Loucy (cell line): Measurements from ENCODE around the gene SPOCK3.

Experiments used
- H2AFZ ChIP-seq: fragments of 200-600 bp; sonication (generic); 2 replicates; pipeline ENCODE4 v1.6.0; 2016; ENCODE audit warnings: antibody characterized with exemption, mild to moderate bottlenecking, low read length, moderate library complexity
- H3F3A ChIP-seq: fragments of 200-600 bp; 2 replicates; pipeline ENCODE4 v1.6.0; 2016; ENCODE audit warnings: antibody characterized with exemption, low read depth, mild to moderate bottlenecking
- H3K27me3 ChIP-seq: fragments of 200-600 bp; sonication (generic); 2 replicates; pipeline ENCODE4 v1.6.1; 2014; ENCODE audit warnings: low read length, mild to moderate bottlenecking; ENCODE audit not compliant: insufficient read depth, poor library complexity, severe bottlenecking
- H3K36me3 ChIP-seq: fragments of 200-600 bp; sonication (generic); 2 replicates; pipeline ENCODE4 v1.6.1; 2016; ENCODE audit warnings: low read length; ENCODE audit not compliant: insufficient read depth
- H3K4me1 ChIP-seq: fragments of 200-600 bp; sonication (generic); 2 replicates; pipeline ENCODE4 v1.5.1; 2014; ENCODE audit warnings: low read length, mild to moderate bottlenecking; ENCODE audit not compliant: insufficient read depth, poor library complexity, severe bottlenecking
- H3K4me2 ChIP-seq: fragments of 200-600 bp; sonication (generic); 2 replicates; pipeline ENCODE4 v1.6.0; 2014; ENCODE audit warnings: antibody characterized with exemption, low read length, low read depth, mild to moderate bottlenecking; ENCODE audit not compliant: poor library complexity, severe bottlenecking
- H3K4me3 ChIP-seq: fragments of 200-600 bp; sonication (generic); 2 replicates; pipeline ENCODE4 v1.5.1; 2014; ENCODE audit warnings: low read length, mild to moderate bottlenecking, mixed read lengths; ENCODE audit not compliant: poor library complexity, severe bottlenecking
- H3K79me2 ChIP-seq: fragments of 200-600 bp; sonication (generic); 2 replicates; pipeline ENCODE4 v1.6.1; 2014; ENCODE audit warnings: low read length; ENCODE audit not compliant: insufficient read depth
- H3K9ac ChIP-seq: fragments of 200-600 bp; sonication (generic); 2 replicates; pipeline ENCODE4 v1.6.0; 2014; ENCODE audit warnings: mild to moderate bottlenecking, low read depth, low read length, moderate library complexity; ENCODE audit not compliant: poor library complexity, severe bottlenecking
- H3K9me2 ChIP-seq: fragments of 200-600 bp; sonication (generic); replicated peaks from 2 replicates; pipeline ENCODE4 v1.6.1; 2016; ENCODE audit warnings: low read depth, low read length, mixed read lengths
- H3K9me3 ChIP-seq: fragments of 200-600 bp; sonication (generic); 2 replicates; pipeline ENCODE4 v1.6.1; 2014; ENCODE audit warnings: mild to moderate bottlenecking, antibody characterized with exemption, low read length, low read depth; ENCODE audit not compliant: insufficient read depth
- H4K20me1 ChIP-seq: fragments of 200-600 bp; sonication (generic); 2 replicates; pipeline ENCODE4 v1.6.0; 2014; ENCODE audit warnings: antibody characterized with exemption, low read length, mild to moderate bottlenecking; ENCODE audit not compliant: insufficient read depth, poor library complexity, severe bottlenecking
- CTCF ChIP-seq: fragments of 200-600 bp; sonication (generic); conservative IDR thresholded peaks from 2 replicates; pipeline ENCODE4 v1.5.1; 2014; ENCODE audit warnings: mild to moderate bottlenecking, antibody characterized with exemption, low read length
- EZH2phosphoT487 ChIP-seq: fragments of 200-600 bp; IDR thresholded peaks from 2 replicates; pipeline ENCODE4 v1.6.1; 2018; ENCODE audit warnings: antibody characterized with exemption, mild to moderate bottlenecking, moderate library complexity, borderline replicate concordance

SPOCK3 gene

DNA sequence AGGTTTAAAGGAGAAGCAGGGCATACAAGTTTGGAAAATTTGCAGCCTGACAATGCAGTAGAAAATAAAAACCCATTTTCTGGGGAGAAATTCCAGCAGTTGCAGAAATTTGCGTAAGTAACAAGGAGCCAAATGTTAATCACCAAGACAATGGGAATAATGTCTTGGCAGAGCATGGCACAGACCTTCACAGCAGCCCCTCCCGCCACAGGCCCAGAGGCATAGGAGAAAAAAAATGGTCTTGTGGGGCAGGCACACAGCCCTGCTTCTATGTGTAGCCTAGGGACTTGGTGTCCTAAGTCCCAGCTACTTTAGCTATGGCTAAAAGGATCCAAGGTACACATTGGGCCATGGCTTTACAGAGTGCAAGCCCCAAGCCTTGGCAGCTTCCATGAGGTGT lies 65.7 kb downstream of the SPOCK3 start:
- no peaks in the 10 kb centered on the region for H4K20me1 ChIP-seq
- no peaks in the 10 kb centered on the region for H3K79me2 ChIP-seq
- no peak overlapping the region for H3K9ac ChIP-seq
- H2AFZ ChIP-seq, result no peak overlapping the region
- H3K4me3 ChIP-seq, result no peak overlapping the region
- no peaks in the 10 kb centered on the region for H3K27me3 ChIP-seq
- TF ChIP-seq CTCF (no peak), EZH2phosphoT487 (no peak)
- H3F3A ChIP-seq, result no peaks in the 10 kb centered on the region
- H3K9me2 ChIP-seq, result no peaks in the 10 kb centered on the region
- H3K36me3 ChIP-seq, result no peaks in the 10 kb centered on the region
- no peaks in the 10 kb centered on the region for H3K4me1 ChIP-seq
- no peak overlapping the region for H3K4me2 ChIP-seq
- H3K9me3 ChIP-seq, result no peaks in the 10 kb centered on the region

- Histone ChIP-seq H3K4me1 (no peaks in the 10 kb centered on the region), H4K20me1 (no peaks in the 10 kb centered on the region), H3K9ac (no peak overlapping the region), H3F3A (no peaks in the 10 kb centered on the region), H3K27me3 (no peaks in the 10 kb centered on the region), H3K4me3 (no peak overlapping the region), H2AFZ (no peak overlapping the region), H3K9me2 (no peaks in the 10 kb centered on the region), H3K9me3 (no peaks in the 10 kb centered on the region), H3K79me2 (no peaks in the 10 kb centered on the region), H3K4me2 (no peak overlapping the region), H3K36me3 (no peaks in the 10 kb centered on the region)
- TF ChIP-seq EZH2phosphoT487 (no peak), CTCF (no peak)
Observed at GRCh38 chr4:167150587-167150986, 83.7 kb downstream of the SPOCK3 start.

GRCh38 chr4:167144605-167145004 lies 89.7 kb downstream of the SPOCK3 start:
- TF ChIP-seq CTCF (no peak), EZH2phosphoT487 (no peak)
- Histone ChIP-seq H4K20me1 (no peaks in the 10 kb centered on the region), H3K4me3 (no peak overlapping the region), H3K9me3 (no peaks in the 10 kb centered on the region), H2AFZ (no peak overlapping the region), H3K9me2 (no peaks in the 10 kb centered on the region), H3K79me2 (no peaks in the 10 kb centered on the region), H3F3A (no peaks in the 10 kb centered on the region), H3K36me3 (no peaks in the 10 kb centered on the region), H3K4me2 (no peak overlapping the region), H3K27me3 (no peaks in the 10 kb centered on the region), H3K4me1 (no peaks in the 10 kb centered on the region), H3K9ac (no peak overlapping the region)
